HepG2 (cell line): ENCODE results near the gene LIN28A. TPM values are rescaled to one million over a fixed set of nuclear protein-coding genes. Genes with fewer than 3 reads are reported as not detected.

ENCODE experiments used
- AGO1 ChIP-seq: fragments of 200-400 bp; formaldehyde crosslinking; IDR thresholded peaks from 2 replicates; pipeline ENCODE4 v1.6.1; 2017; ENCODE audit warnings: mild to moderate bottlenecking, low read depth, low read length, moderate library complexity; ENCODE audit not compliant: poor library complexity, severe bottlenecking
- ASH2L ChIP-seq: fragments of 300-600, 200-600 bp; sonication (generic); IDR thresholded peaks from 2 replicates; pipeline ENCODE4 v1.7.0; 2017; ENCODE audit warnings: low read depth, mild to moderate bottlenecking, moderate library complexity, mixed read lengths, low read length; ENCODE audit not compliant: insufficient read length
- BCL3 ChIP-seq: sonication (generic); formaldehyde crosslinking; IDR thresholded peaks from 2 replicates; pipeline ENCODE4 v1.5.1; 2020; ENCODE audit warnings: mild to moderate bottlenecking, missing genetic modification reagents, moderate library complexity
- BORCS8-MEF2B ChIP-seq: sonication (generic); formaldehyde crosslinking; IDR thresholded peaks from 2 replicates; pipeline ENCODE4 v1.8.0; 2022; ENCODE audit warnings: mild to moderate bottlenecking, missing genetic modification reagents
- FOXA1 ChIP-seq, 2 experiments: fragments of 450-650 bp in 1 of 2; sonication (generic) in 1 of 2; formaldehyde crosslinking in 1 of 2; IDR thresholded peaks; 2 replicates each; pipeline versions ENCODE4 v1.4.0 to v1.6.1; 2016 to 2020; ENCODE audit warnings: missing genetic modification reagents in 1 of 2
- HDAC2 ChIP-seq: sonication (generic); formaldehyde crosslinking; IDR thresholded peaks from 2 replicates; pipeline ENCODE4 v1.4.0; 2020; ENCODE audit warnings: missing genetic modification reagents
- HMGXB4 ChIP-seq, 2 experiments: sonication (generic) in 1 of 2; formaldehyde crosslinking in 1 of 2; IDR thresholded peaks; 2 replicates each; pipeline versions ENCODE4 v1.4.0 to v1.6.1; 2018 to 2020; ENCODE audit warnings: missing genetic modification reagents in 2 of 2, borderline replicate concordance in 1 of 2, low read depth in 1 of 2, mild to moderate bottlenecking in 1 of 2, missing biosample characterization in 1 of 2
- MTF1 ChIP-seq: sonication (generic); formaldehyde crosslinking; IDR thresholded peaks from 2 replicates; pipeline ENCODE4 v1.5.0; 2020; ENCODE audit warnings: missing genetic modification reagents
- MXI1 ChIP-seq: IDR thresholded peaks from 3 replicates; pipeline ENCODE4 v1.6.1; 2012; ENCODE audit warnings: low read depth, low read length, inconsistent platforms, borderline replicate concordance
- NR1H2 ChIP-seq: sonication (generic); formaldehyde crosslinking; IDR thresholded peaks from 2 replicates; pipeline ENCODE4 v1.8.1; 2022; ENCODE audit warnings: low read depth, missing genetic modification reagents, borderline replicate concordance
- PATZ1 ChIP-seq: sonication (generic); formaldehyde crosslinking; IDR thresholded peaks from 2 replicates; pipeline ENCODE4 v1.4.0; 2020; ENCODE audit warnings: missing genetic modification reagents
- POLR2AphosphoS5 ChIP-seq: IDR thresholded peaks from 2 replicates; pipeline ENCODE4 v1.6.1; 2012; ENCODE audit warnings: low read depth, low read length
- POLR2G ChIP-seq: fragments of 200-400 bp; formaldehyde crosslinking; IDR thresholded peaks from 2 replicates; pipeline ENCODE4 v1.6.1; 2018; ENCODE audit warnings: mild to moderate bottlenecking, low read depth, low read length, moderate library complexity
- REPIN1 ChIP-seq: sonication (generic); formaldehyde crosslinking; IDR thresholded peaks from 2 replicates; pipeline ENCODE4 v1.8.0; 2022; ENCODE audit warnings: missing genetic modification reagents, low read depth, mild to moderate bottlenecking, borderline replicate concordance
- RNF2 ChIP-seq: fragments of 450-650 bp; conservative IDR thresholded peaks from 2 replicates; pipeline ENCODE4 v1.6.1; 2016; ENCODE audit warnings: low read depth
- YEATS4 ChIP-seq: sonication (generic); formaldehyde crosslinking; IDR thresholded peaks from 2 replicates; pipeline ENCODE4 v1.4.0; 2020; ENCODE audit warnings: missing genetic modification reagents, borderline replicate concordance
- ZFX ChIP-seq: sonication (generic); formaldehyde crosslinking; IDR thresholded peaks from 2 replicates; pipeline ENCODE4 v1.4.0; 2020; ENCODE audit warnings: mild to moderate bottlenecking, low read depth, missing genetic modification reagents, moderate library complexity
- ZGPAT ChIP-seq: IDR thresholded peaks from 2 replicates; pipeline ENCODE4 v1.6.1; 2016; ENCODE audit warnings: mild to moderate bottlenecking
- ZNF263 ChIP-seq: sonication (generic); formaldehyde crosslinking; IDR thresholded peaks from 2 replicates; pipeline ENCODE4 v1.4.0; 2020; ENCODE audit warnings: missing genetic modification reagents
- ZNF674 ChIP-seq: sonication (generic); formaldehyde crosslinking; IDR thresholded peaks from 2 replicates; pipeline ENCODE4 v1.5.0; 2020; ENCODE audit warnings: low read depth, mild to moderate bottlenecking, missing genetic modification reagents
- ZSCAN22 ChIP-seq: sonication (generic); formaldehyde crosslinking; IDR thresholded peaks from 2 replicates; pipeline ENCODE4 v1.4.0; 2020; ENCODE audit warnings: mild to moderate bottlenecking, missing genetic modification reagents
- polyA plus RNA-seq, 8 experiments: library from polyadenylated mRNA; depleted of rRNA in 3 of 8; stranded (reverse) in 7 of 8; unstranded in 1 of 8; fragments of >200 nt; fragmentation: Illumina TruSeq in 4 of 8; extraction: Trizol in 4 of 8; gene quantifications; 2 replicates each; pipeline versions ENCODE4 v1.2.1 to v1.2.3, GENCODE V29; 2011 to 2016; ENCODE audit warnings: low read depth in 4 of 8, missing spikeins in 1 of 8, mixed read lengths in 1 of 8; ENCODE audit not compliant: insufficient read depth in 1 of 8
- total RNA-seq, 5 experiments: library from RNA; depleted of rRNA; stranded (reverse); fragments of >200 nt; fragmentation: Illumina TruSeq; extraction: Trizol; gene quantifications; 2 replicates each; pipeline ENCODE4 v1.2.3, GENCODE V29; 2016; ENCODE audit warnings: low read depth in 1 of 5

Gene LIN28A
- total and polyA plus RNA-seq, 2 of the 13 experiments (the other 11 are each of a cell fraction or from before 2014, with no cell fraction given), result not detected

- TF ChIP-seq PATZ1 (CRISPR knock-in tag) (peak; percentile 78), POLR2AphosphoS5 (peak; percentile 56), ZNF263 (CRISPR knock-in tag) (peak; percentile 41; the same call in 1 of the 2 replicates), REPIN1 (peak; percentile 25; the same call in 1 of the 2 replicates), MXI1 (peak; percentile 5; the same call in 1 of the 3 replicates), ASH2L (peak; percentile 72), HMGXB4 (CRISPR knock-in tag; IDR thresholded peaks at IDR 0.05; ENCODE audit: borderline replicate concordance in 1 of 2, low read depth in 1 of 2) (peak in 1 of 2 experiments; percentile 34; a peak in 2 of 4 replicates), RNF2 (0 out of 2 replicates have a peak, but pooled peaks have one; percentile 23), BCL3 (CRISPR knock-in tag) (no peak), ZGPAT (CRISPR knock-in tag) (0 out of 2 replicates have a peak, but pooled peaks have one; percentile 44), ZNF674 (CRISPR knock-in tag) (0 out of 2 replicates have a peak, but pooled peaks have one; percentile 6), HDAC2 (CRISPR knock-in tag) (no peak), ZFX (peak; percentile 69), NR1H2 (CRISPR knock-in tag) (no peak), YEATS4 (CRISPR knock-in tag) (peak; percentile 58), POLR2G (peak; percentile 84), ZSCAN22 (CRISPR knock-in tag) (no peak), AGO1 (peak; percentile 36), MTF1 (CRISPR knock-in tag) (no peak), FOXA1 (IDR thresholded peaks at IDR 0.05) (no peak), FOXA1 (CRISPR knock-in tag; IDR thresholded peaks at IDR 0.05) (no peak), BORCS8-MEF2B (CRISPR knock-in tag) (0 out of 2 replicates have a peak, but pooled peaks have one; percentile 7)
These were observed 61.8 kb downstream of the LIN28A start, which contains the start of gene HMGN2 (continued) for GRCh38 chr1:26472320-26472900.
